Neuronal stem cell (in vitro differentiated cells): ENCODE measurements around the gene ARAP1.

ENCODE experiments used
- DNase-seq: peaks from one replicate; pipeline ENCODE4 v3.0.0-alpha.2; 2013; ENCODE audit warnings: low spot score
- H2AFZ ChIP-seq: one replicate; pipeline ENCODE4 v1.6.1; 2013; ENCODE audit warnings: mild to moderate bottlenecking, low read length, inconsistent platforms
- H2AK5ac ChIP-seq: 2 replicates; pipeline ENCODE4 v1.6.1; 2013; ENCODE audit warnings: low read depth, mild to moderate bottlenecking, inconsistent platforms, low read length, moderate library complexity, mixed read lengths
- H2BK120ac ChIP-seq: 2 replicates; pipeline ENCODE4 v1.6.1; 2013; ENCODE audit warnings: low read depth, mild to moderate bottlenecking, inconsistent platforms, low read length, moderate library complexity, mixed read lengths
- H2BK12ac ChIP-seq: one replicate; pipeline ENCODE4 v1.6.1; 2013; ENCODE audit warnings: low read length, inconsistent platforms
- H2BK15ac ChIP-seq: 2 replicates; pipeline ENCODE4 v1.6.1; 2013; ENCODE audit warnings: mild to moderate bottlenecking, low read length, inconsistent platforms, mixed read lengths
- H2BK5ac ChIP-seq: one replicate; pipeline ENCODE4 v1.6.1; 2013; ENCODE audit warnings: inconsistent platforms, mild to moderate bottlenecking, low read length, moderate library complexity
- H3K14ac ChIP-seq: one replicate; pipeline ENCODE4 v1.6.1; 2013; ENCODE audit warnings: low read length, inconsistent platforms
- H3K18ac ChIP-seq: 2 replicates; pipeline ENCODE4 v1.6.1; 2013; ENCODE audit warnings: low read length, inconsistent platforms
- H3K23ac ChIP-seq: 2 replicates; pipeline ENCODE4 v1.6.1; 2013; ENCODE audit warnings: low read depth, mild to moderate bottlenecking, mixed read lengths, low read length, inconsistent platforms; ENCODE audit not compliant: poor library complexity
- H3K27ac ChIP-seq: replicated peaks from 3 replicates; pipeline ENCODE4 v1.5.1; 2013; ENCODE audit warnings: low read length, inconsistent platforms
- H3K27me3 ChIP-seq, 3 experiments: 2 replicates each; pipeline ENCODE4 v1.6.1; 2013; ENCODE audit warnings: low read length in 3 of 3, mild to moderate bottlenecking in 2 of 3, inconsistent platforms in 1 of 3, low read depth in 1 of 3, mixed read lengths in 1 of 3, moderate library complexity in 1 of 3; ENCODE audit not compliant: control insufficient read depth in 3 of 3, insufficient read depth in 3 of 3
- H3K36me3 ChIP-seq, 2 donors: replicated peaks in 1 of 2; 2 replicates each; pipeline ENCODE4 v1.6.1; 2013; ENCODE audit warnings: low read length in 2 of 2; ENCODE audit not compliant: control insufficient read depth in 2 of 2, insufficient read depth in 2 of 2
- H3K4ac ChIP-seq: 2 replicates; pipeline ENCODE4 v1.6.1; 2013; ENCODE audit warnings: inconsistent platforms, mild to moderate bottlenecking, low read length, moderate library complexity
- H3K4me1 ChIP-seq, 2 donors: 1 replicate in 1 of 2; 2 replicates in 1 of 2; pipeline ENCODE4 v1.6.1; 2013; ENCODE audit warnings: low read length in 2 of 2, low read depth in 1 of 2; ENCODE audit not compliant: control insufficient read depth in 2 of 2, insufficient read depth in 1 of 2
- H3K4me2 ChIP-seq: one replicate; pipeline ENCODE4 v1.6.1; 2013; ENCODE audit warnings: mild to moderate bottlenecking, low read length, inconsistent platforms; ENCODE audit not compliant: insufficient read depth, poor library complexity, severe bottlenecking
- H3K4me3 ChIP-seq, 2 donors: 2 replicates each; pipeline ENCODE4 v1.5.1; 2013; ENCODE audit warnings: low read length in 2 of 2, mild to moderate bottlenecking in 2 of 2, inconsistent platforms in 1 of 2, moderate library complexity in 1 of 2
- H3K79me1 ChIP-seq: one replicate; pipeline ENCODE4 v1.6.1; 2013; ENCODE audit warnings: low read depth, mild to moderate bottlenecking, inconsistent platforms, low read length, moderate library complexity
- H3K9ac ChIP-seq: one replicate; pipeline ENCODE4 v1.6.1; 2013; ENCODE audit warnings: mild to moderate bottlenecking, low read depth, low read length, inconsistent platforms; ENCODE audit not compliant: poor library complexity
- H3K9me3 ChIP-seq, 2 donors: replicated peaks in 1 of 2; 2 replicates each; pipeline versions ENCODE3 to v1.6.1; 2013; ENCODE audit warnings: low read length in 2 of 2, mild to moderate bottlenecking in 2 of 2, inconsistent platforms in 1 of 2, low read depth in 1 of 2, mixed read lengths in 1 of 2, moderate library complexity in 1 of 2; ENCODE audit not compliant: control insufficient read depth in 2 of 2, insufficient read depth in 1 of 2
- H4K8ac ChIP-seq: one replicate; pipeline ENCODE4 v1.6.1; 2013; ENCODE audit warnings: low read depth, mild to moderate bottlenecking, inconsistent platforms, low read length, moderate library complexity
- H4K91ac ChIP-seq: one replicate; pipeline ENCODE4 v1.6.1; 2013; ENCODE audit warnings: low read length, low read depth, mild to moderate bottlenecking, inconsistent platforms; ENCODE audit not compliant: poor library complexity
- WGBS, 2 donors: extraction: QIAGEN DNeasy Blood & Tissue Kit; methylation state at CpG; one replicate each; pipeline ENCODE4 v1.1.7; 2013; ENCODE audit warnings: missing lambda C conversion rate in 2 of 2, mixed read lengths in 1 of 2; ENCODE audit not compliant: insufficient read length in 2 of 2, insufficient replicate concordance in 1 of 2; ENCODE audit errors: extremely low coverage in 2 of 2; 5-methylcytosine and 5-hydroxymethylcytosine counted together

The ARAP1 gene

GRCh38 chr11:72658989-72659640 is 93.1 kb downstream of the ARAP1 start:
- Histone ChIP-seq H2BK12ac (no peak overlapping the region), H3K4me2 (no peak overlapping the region), H2AK5ac (no peak overlapping the region), H2BK15ac (no peak overlapping the region), H3K27me3 (peaks cover 0 to 43% (median 0%) of the 10 kb centered on the region in 3 experiments), H2BK5ac (no peak overlapping the region), H2AFZ (no peak overlapping the region), H4K8ac (no peak overlapping the region), H3K9me3 (no peaks in the 10 kb centered on the region), H2BK120ac (no peak overlapping the region), H3K4ac (no peak overlapping the region), H3K14ac (no peak overlapping the region), H4K91ac (no peak overlapping the region), H3K9ac (no peak overlapping the region), H3K27ac (no peak overlapping the region), H3K36me3 (no peaks in the 10 kb centered on the region), H3K4me3 (no peak overlapping the region), H3K18ac (no peak overlapping the region), H3K23ac (no peak overlapping the region), H3K79me1 (no peaks in the 10 kb centered on the region), H3K4me1 (peaks cover 9 to 10% of the 10 kb centered on the region in 2 donors)
- DNase-seq, result no peak
- no CpG with 5 or more reads among the region's 9 CpGs for WGBS, 2 donors

- no peak overlapping the region for H3K4me2 ChIP-seq
- no peak overlapping the region for H2BK15ac ChIP-seq
- H3K14ac ChIP-seq, result peak overlapping the region; percentile 56
- no peak overlapping the region for H2BK5ac ChIP-seq
- H3K79me1 ChIP-seq, result no peaks in the 10 kb centered on the region
- H3K4me3 ChIP-seq, result no peak overlapping the region
- H3K27ac ChIP-seq, result no peak overlapping the region
- H4K8ac ChIP-seq, result peak overlapping the region; percentile 20
- peak overlapping the region; percentile 59 for H2BK12ac ChIP-seq
- no CpG with 5 or more reads among the region's 6 CpGs for WGBS, 2 donors
- no peaks in the 10 kb centered on the region for H3K36me3 ChIP-seq
- H4K91ac ChIP-seq, result no peak overlapping the region
- peaks cover 23 to 24% of the 10 kb centered on the region in 2 donors for H3K4me1 ChIP-seq
- H3K9me3 ChIP-seq, result no peaks in the 10 kb centered on the region
- peak overlapping the region; percentile 69 for H2AFZ ChIP-seq
- H3K4ac ChIP-seq, result no peak overlapping the region
- H3K18ac ChIP-seq, result peak overlapping the region; percentile 90
- DNase-seq, result no peak
- no peak overlapping the region for H2AK5ac ChIP-seq
- H3K23ac ChIP-seq, result peak overlapping the region; percentile 90
- no peak overlapping the region for H2BK120ac ChIP-seq
- H3K27me3 ChIP-seq, result peaks cover 0 to 33% (median 0%) of the 10 kb centered on the region in 3 experiments
- H3K9ac ChIP-seq, result no peak overlapping the region
Observed at GRCh38 chr11:72657411-72658100, 94.7 kb downstream of the ARAP1 start.

- Histone ChIP-seq H3K27me3 (peaks cover 0 to 18% (median 0%) of the 10 kb centered on the region in 3 experiments), H2BK15ac (no peak overlapping the region), H3K36me3 (no peaks in the 10 kb centered on the region), H2AK5ac (no peak overlapping the region), H3K23ac (no peak overlapping the region), H2BK12ac (no peak overlapping the region), H3K27ac (no peak overlapping the region), H3K9me3 (no peaks in the 10 kb centered on the region), H3K4me2 (no peak overlapping the region), H3K4me3 (no peak overlapping the region), H4K91ac (no peak overlapping the region), H2BK5ac (no peak overlapping the region), H3K14ac (no peak overlapping the region), H2BK120ac (no peak overlapping the region), H3K4me1 (peaks cover 24% of the 10 kb centered on the region in 2 donors), H4K8ac (no peak overlapping the region), H3K9ac (no peak overlapping the region), H3K18ac (peak overlapping the region; percentile 38), H2AFZ (no peak overlapping the region), H3K4ac (no peak overlapping the region), H3K79me1 (no peaks in the 10 kb centered on the region)
- DNase-seq, result no peak
- no CpG with 5 or more reads among the region's 11 CpGs for WGBS, 2 donors
Observed at GRCh38 chr11:72655896-72656464, 96.2 kb downstream of the ARAP1 start.

GRCh38 chr11:72655014-72655413 is 97.2 kb downstream of the ARAP1 start:
- H2BK15ac ChIP-seq, result no peak overlapping the region
- H2BK5ac ChIP-seq, result no peak overlapping the region
- H3K14ac ChIP-seq, result peak overlapping the region; percentile 86
- H2BK120ac ChIP-seq, result peak overlapping the region; percentile 49
- H3K4me2 ChIP-seq, result no peak overlapping the region
- H3K27ac ChIP-seq, result no peak overlapping the region
- no peak overlapping the region for H3K4ac ChIP-seq
- H3K27me3 ChIP-seq, result peaks cover 0 to 10% (median 0%) of the 10 kb centered on the region in 3 experiments
- H2AK5ac ChIP-seq, result peak overlapping the region; percentile 67
- WGBS, 2 donors, result no CpG with 5 or more reads among the region's 8 CpGs
- peaks cover 24% of the 10 kb centered on the region in 2 donors for H3K4me1 ChIP-seq
- H3K9ac ChIP-seq, result peak overlapping the region; percentile 7
- no peaks in the 10 kb centered on the region for H3K36me3 ChIP-seq
- no peaks in the 10 kb centered on the region for H3K79me1 ChIP-seq
- peak overlapping the region; percentile 34 for H4K91ac ChIP-seq
- DNase-seq, result no peak
- no peak overlapping the region for H3K4me3 ChIP-seq
- H2AFZ ChIP-seq, result no peak overlapping the region
- no peaks in the 10 kb centered on the region for H3K9me3 ChIP-seq
- no peak overlapping the region for H4K8ac ChIP-seq
- H3K18ac ChIP-seq, result peak overlapping the region; percentile 50
- H3K23ac ChIP-seq, result peak overlapping the region; percentile 13
- peak overlapping the region; percentile 26 for H2BK12ac ChIP-seq
